ENCODE measurements around the gene MTA3.

- TF ChIP-seq EZH2 (IDR thresholded peaks at IDR 0.05; ENCODE audit: borderline replicate concordance, low read depth, low read length, poor library complexity, severe bottlenecking): no peak
- TF ChIP-seq CTCF (conservative IDR thresholded peaks at IDR 0.05; ENCODE audit: low read depth, low read length): no peak
Observed at GRCh38 chr2:42572297-42573081, 4.1 kb downstream of the MTA3 start.

Data from A673 (cell line).